ENCODE results near the gene SEPTIN14.

GRCh38 chr7:55827577-55827976 lies 35.0 kb downstream of the SEPTIN14 start:
- TF ChIP-seq, protein P1, sequence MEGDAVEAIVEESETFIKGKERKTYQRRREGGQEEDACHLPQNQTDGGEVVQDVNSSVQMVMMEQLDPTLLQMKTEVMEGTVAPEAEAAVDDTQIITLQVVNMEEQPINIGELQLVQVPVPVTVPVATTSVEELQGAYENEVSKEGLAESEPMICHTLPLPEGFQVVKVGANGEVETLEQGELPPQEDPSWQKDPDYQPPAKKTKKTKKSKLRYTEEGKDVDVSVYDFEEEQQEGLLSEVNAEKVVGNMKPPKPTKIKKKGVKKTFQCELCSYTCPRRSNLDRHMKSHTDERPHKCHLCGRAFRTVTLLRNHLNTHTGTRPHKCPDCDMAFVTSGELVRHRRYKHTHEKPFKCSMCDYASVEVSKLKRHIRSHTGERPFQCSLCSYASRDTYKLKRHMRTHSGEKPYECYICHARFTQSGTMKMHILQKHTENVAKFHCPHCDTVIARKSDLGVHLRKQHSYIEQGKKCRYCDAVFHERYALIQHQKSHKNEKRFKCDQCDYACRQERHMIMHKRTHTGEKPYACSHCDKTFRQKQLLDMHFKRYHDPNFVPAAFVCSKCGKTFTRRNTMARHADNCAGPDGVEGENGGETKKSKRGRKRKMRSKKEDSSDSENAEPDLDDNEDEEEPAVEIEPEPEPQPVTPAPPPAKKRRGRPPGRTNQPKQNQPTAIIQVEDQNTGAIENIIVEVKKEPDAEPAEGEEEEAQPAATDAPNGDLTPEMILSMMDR (IDR thresholded peaks at IDR 0.05; ENCODE audit: poor library complexity, severe bottlenecking) = no peak
- no peak for TF ChIP-seq EZH2 (IDR thresholded peaks at IDR 0.05; ENCODE audit: borderline replicate concordance, insufficient read depth, low read length, poor library complexity, severe bottlenecking)
- TF ChIP-seq POLR2AphosphoS5 (IDR thresholded peaks at IDR 0.05) = no peak
- TF ChIP-seq MXI1 (conservative IDR thresholded peaks at IDR 0.05; ENCODE audit: poor library complexity, severe bottlenecking) = no peak
- TF ChIP-seq EP300 (conservative IDR thresholded peaks at IDR 0.05; ENCODE audit: poor library complexity, severe bottlenecking) = no peak
- TF ChIP-seq, protein P2, sequence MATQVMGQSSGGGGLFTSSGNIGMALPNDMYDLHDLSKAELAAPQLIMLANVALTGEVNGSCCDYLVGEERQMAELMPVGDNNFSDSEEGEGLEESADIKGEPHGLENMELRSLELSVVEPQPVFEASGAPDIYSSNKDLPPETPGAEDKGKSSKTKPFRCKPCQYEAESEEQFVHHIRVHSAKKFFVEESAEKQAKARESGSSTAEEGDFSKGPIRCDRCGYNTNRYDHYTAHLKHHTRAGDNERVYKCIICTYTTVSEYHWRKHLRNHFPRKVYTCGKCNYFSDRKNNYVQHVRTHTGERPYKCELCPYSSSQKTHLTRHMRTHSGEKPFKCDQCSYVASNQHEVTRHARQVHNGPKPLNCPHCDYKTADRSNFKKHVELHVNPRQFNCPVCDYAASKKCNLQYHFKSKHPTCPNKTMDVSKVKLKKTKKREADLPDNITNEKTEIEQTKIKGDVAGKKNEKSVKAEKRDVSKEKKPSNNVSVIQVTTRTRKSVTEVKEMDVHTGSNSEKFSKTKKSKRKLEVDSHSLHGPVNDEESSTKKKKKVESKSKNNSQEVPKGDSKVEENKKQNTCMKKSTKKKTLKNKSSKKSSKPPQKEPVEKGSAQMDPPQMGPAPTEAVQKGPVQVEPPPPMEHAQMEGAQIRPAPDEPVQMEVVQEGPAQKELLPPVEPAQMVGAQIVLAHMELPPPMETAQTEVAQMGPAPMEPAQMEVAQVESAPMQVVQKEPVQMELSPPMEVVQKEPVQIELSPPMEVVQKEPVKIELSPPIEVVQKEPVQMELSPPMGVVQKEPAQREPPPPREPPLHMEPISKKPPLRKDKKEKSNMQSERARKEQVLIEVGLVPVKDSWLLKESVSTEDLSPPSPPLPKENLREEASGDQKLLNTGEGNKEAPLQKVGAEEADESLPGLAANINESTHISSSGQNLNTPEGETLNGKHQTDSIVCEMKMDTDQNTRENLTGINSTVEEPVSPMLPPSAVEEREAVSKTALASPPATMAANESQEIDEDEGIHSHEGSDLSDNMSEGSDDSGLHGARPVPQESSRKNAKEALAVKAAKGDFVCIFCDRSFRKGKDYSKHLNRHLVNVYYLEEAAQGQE (IDR thresholded peaks at IDR 0.05; ENCODE audit: borderline replicate concordance) = no peak
